ENCODE results near the gene DLEC1.
"Not testable (repeated sequence)": the region's sequence is repeated elsewhere in the genome, so short reads cannot be mapped to it uniquely, and the experiment has no call there.

The DLEC1 gene

DNA sequence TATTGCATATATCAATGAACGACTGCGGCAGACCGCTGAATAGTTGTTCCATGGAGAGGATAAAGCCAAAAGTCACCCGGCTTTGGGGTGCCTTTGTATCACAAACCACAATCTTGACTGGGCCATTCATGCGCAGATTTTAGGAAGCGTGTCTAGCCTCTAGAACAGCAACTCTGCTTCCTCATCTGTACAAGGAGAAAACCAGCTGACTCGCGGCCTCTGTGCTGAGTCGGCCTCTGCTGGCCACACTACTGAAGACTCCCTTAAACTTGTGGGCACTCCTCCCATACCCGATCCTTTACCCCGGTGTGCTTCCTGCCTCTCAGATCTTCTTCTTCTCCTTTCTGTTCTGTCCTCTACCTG is 872 bp downstream of the DLEC1 start:
- no peak for DNase-seq

DNA sequence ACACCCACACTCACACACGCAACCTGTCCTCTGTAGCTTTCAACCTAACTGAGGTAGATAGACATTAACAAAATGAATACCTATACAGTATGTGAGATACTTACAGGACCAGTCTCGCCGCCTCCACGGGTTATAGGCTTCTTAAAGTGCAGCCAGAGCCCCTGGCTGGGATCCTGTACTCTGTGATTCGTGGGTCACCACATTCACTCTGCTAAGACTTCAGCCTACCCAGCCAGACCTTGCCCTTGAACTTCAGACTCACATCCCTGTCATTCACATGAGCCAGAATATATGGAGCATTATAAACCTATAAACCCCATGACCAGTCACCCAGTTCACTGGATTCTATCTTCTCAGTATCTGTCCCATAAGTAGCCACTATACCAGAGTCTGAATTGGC is 1.4 kb downstream of the DLEC1 start:
- DNase-seq = no peak

DNA sequence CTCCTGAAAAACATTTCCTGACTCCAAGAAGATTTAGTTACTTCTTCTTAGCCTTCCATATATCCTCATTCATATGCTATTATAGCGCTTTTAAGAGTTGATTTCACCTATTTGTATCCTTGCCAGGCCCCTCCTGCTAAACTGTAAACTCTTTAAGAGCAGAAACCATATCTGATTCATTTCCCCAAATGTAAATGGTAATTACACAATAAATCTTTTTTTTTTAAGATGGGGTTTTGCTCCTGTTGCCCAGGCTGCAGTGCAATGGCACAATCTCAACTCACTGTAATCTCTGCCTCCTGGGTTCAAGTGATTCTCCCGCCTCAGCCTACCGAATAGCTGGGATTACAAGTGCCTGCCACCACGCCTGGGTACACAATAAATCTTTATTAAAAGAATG is 4.5 kb downstream of the DLEC1 start:
- DNase-seq = no peak

DNA sequence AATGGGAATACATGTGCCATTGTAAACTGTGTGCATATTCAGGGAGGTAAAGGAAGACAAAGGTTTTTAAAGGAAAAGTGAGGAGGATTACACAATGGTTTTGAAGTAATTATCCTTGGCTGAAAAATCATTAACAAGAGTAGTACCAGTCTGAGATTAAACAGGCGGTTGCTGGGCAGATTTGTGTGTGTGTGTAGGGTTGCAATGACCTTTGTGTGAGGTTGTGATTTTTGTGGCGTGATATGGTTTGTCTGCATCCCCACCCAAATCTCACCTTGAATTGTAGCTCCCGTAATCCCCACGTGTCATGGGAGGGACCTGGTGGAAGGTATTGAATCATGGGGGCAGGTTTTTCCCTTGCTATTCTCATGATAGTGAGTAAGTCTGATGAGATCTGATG is 7.0 kb downstream of the DLEC1 start:
- no peak for DNase-seq

DNA sequence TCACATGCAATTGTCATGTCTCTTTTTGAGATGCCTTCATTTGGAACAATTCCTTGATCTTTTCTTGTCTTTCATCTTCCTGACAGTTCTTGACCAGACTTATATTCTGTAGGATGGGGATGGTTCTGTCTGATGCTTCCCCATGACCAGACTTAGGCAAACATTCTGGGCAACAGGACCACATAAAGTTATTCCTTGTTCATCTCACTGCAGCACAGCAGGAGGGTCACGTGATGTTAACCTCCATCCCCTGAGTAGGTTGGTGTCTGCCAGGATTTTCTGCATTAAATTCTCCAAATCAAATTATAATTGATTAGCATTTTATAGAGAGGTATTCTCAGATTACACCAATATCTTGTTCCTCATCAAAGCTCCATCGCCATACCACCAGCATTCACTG is 7.8 kb downstream of the DLEC1 start:
- no peak for DNase-seq

DNA sequence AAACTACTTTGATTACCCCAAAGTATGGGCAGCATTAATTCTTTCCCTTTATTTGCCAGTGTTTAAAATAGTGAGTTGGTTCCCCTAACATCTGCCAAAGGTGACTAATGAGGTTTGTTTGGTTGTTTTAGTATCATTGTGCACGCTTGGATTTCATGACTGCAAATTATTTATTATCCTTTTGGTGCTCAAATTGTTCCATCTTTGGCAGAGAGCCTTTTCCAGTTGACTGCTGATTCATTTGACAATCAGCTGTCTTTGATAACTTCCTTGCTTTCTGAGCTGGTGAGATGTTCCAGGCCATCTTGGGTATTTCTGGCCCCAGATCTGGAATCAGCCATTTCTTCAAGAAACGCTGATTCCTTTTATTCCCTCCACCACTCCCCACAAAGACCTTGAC is 8.9 kb downstream of the DLEC1 start:
- DNase-seq = no peak

DNA sequence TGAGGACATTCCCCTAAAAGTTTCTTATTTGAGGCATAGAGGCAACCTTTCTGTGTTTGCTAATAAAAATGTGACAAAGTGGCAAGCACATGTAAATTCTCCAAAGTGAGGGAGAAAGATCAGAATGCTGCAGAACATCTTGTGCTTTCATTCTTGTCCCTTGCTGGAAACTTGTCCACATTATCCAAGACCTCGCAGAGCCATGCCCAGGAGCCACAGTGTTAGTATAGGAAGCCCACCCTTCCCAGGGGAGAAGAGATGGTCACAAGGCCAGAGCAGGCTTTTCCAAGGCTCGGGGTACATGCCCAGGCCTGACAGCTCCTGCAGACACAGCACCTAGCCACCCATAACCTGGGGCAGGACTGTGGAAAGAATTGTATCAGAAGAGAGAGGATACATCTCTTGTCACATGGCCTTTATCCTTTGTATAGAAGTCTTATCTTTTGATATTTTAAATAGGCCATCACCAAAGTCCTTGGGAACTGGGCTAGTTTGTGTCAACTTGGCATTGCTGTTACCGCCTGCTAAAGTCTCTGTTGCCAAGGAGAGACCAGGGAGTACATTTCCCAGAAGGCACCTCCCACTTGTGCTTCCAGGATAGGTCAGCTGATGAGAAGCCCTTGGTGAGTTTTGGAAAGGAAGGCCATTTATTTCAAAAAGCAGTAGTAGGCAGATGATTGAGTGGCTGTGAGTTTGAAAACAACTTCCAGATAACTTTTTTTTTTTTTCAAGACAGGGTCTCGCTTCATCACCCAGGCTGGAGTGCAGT is 10.5 kb downstream of the DLEC1 start:
- DNase-seq = no peak

DNA sequence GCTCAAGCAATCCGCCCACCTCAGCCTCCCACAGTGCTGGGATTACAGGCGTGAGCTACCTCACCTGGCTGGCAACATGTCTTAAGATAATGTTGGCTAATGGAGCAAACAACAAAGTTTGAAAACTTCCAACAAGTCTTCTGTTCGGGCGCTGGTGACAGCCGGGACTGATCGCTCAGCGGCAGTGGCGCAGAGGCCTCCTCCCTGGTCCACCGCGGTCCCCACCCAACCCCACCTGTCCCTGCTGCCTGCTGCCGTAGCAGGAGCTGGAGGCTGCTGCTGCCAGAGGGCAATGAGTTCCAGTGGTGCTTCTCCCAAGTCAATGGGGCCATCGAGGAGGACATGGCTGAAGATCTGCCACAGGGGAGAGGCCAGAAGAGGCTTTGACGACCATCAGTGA is 12.1 kb downstream of the DLEC1 start:
- DNase-seq = no peak

DNA sequence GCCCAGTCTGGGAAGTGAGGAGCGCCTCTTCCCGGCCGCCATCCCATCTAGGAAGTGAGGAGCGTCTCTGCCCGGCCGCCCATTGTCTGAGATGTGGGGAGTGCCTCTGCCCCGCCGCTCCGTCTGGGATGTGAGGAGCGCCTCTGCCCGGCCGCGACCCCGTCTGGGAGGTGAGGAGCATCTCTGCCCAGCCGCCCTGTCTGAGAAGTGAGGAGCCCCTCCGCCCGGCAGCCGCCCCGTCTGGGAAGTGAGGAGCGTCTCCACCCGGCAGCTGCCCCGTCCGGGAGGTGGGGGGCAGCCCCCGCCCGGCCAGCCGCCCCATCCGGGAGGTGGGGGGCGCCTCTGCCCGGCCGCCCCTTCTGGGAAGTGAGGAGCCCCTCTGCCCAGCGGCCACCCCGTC is 14.3 kb downstream of the DLEC1 start:
- not testable (repeated sequence) for DNase-seq

DNA sequence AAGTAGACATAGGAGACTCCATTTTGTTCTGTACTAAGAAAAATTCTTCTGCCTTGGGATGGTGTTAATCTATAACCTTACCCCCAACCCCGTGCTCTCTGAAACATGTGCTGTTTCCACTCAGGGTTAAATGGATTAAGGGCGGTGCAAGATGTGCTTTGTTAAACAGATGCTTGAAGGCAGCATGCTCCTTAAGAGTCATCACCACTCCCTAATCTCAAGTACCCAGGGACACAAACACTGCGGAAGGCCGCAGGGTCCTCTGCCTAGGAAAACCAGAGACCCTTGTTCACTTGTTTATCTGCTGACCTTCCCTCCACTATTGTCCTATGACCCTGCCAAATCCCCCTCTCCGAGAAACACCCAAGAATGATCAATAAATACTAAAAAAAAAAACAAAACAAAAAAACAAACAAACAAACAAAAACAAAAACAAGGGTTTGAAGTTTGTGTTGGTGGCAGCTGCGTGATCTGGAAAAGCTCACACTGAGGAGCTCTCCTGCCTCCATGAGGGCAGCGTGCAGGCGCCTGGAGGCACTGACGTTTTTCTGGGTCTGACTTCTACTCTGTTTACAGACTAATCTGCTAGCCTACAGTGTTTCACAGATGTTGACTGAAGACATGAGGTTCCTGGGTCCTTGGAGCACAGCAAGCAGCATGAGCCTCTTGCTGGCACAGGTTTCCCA is 14.9 kb downstream of the DLEC1 start:
- DNase-seq = not testable (repeated sequence)

DNA sequence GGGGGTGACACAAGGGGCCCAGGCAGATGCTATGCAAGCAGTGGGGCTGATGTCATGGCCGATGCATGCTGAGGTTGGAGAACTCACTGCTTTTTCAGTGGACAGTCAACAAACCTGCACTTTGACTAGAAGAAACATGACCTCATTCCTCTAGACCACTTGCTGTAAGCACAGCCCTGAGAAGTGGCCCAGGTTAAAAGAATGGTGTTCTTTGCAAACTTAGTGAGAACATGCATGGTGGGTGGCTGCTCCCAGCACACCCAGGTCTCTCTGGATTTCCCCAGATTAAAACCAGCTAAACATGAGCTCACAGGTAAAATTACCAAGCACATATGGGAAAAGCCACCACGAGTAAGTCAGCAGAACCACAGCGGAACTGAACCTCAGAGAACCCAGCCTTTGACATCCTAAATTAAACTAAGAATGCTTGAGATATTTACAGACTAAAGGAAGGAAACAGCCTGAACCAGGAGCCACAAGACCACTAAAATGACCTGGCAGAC is 15.5 kb downstream of the DLEC1 start:
- DNase-seq = no peak

DNA sequence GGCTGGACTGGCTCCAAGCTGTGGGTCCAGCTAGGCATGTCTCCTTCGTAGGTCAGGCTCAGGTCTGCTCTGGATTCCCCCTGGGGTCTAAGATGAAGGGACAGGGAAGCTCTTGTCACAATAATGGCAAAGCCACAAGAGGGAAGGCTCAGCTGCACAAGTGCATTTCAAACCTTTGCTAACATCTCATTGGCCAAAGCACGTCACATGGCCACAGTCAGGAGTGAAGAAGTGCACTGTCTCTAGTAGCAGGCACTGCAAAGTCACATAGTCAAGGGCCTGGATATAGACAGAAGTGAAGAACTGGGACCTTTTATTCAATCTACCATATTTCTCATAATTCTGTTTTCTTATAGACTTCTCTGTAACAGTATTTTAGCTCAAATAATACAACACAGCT is 20.1 kb downstream of the DLEC1 start:
- no peak for DNase-seq

DNA sequence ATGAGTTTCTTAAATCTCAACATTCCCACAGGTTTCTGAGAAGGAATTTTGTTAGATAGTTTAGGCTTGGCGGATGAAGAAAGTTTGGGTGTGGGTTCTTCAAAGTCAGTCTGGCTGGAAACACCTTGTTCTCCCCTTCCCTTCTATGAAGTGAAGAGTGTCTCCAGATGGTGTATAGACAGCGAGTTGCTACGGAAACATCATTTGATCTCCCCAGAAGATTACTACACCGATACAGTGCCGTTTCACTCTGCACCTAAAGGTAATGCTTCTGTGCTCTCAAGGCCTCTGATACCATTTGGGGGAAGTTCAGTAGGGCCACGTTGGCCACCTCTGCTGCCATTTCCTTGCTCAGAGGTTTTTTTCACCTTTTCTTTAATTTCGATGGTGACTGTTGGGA is 20.6 kb downstream of the DLEC1 start:
- DNase-seq = no peak

DNA sequence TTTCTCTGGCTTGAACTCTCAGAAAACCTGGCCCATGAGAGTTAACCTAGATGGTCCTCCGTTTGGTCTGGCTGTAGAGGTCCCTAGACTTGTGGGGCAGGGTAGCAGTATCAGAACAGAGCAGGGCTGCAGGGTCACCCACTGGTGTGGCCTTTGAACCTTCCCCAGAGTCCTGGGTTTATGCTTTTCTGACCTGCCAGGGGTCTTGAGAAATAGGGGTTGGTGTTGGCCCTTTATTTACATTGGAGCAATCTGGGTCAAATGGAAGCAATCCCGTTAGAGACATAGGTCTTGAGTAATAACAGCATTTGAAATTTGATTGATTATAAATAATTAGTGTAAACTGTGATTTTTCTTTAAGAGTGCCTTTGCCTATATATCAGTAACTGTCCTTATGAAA is 23.8 kb downstream of the DLEC1 start:
- no peak for DNase-seq

DNA sequence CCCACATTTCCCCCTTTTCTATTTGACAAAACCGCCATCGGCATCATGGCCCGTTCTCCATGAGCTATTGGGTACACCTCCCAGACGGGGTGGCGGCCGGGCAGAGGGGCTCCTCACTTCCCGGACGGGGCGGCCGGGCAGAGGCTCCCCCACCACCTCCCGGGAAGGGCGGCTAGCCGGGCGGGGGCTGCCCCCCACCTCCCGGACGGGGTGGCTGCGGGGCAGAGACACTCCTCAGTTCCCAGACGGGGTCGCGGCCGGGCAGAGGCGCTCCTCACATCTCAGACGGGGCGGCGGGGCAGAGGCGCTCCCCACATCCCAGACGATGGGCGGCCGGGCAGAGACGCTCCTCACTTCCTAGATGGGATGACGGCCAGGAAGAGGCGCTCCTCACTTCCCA is 25.4 kb downstream of the DLEC1 start:
- not testable (repeated sequence) for DNase-seq

DNA sequence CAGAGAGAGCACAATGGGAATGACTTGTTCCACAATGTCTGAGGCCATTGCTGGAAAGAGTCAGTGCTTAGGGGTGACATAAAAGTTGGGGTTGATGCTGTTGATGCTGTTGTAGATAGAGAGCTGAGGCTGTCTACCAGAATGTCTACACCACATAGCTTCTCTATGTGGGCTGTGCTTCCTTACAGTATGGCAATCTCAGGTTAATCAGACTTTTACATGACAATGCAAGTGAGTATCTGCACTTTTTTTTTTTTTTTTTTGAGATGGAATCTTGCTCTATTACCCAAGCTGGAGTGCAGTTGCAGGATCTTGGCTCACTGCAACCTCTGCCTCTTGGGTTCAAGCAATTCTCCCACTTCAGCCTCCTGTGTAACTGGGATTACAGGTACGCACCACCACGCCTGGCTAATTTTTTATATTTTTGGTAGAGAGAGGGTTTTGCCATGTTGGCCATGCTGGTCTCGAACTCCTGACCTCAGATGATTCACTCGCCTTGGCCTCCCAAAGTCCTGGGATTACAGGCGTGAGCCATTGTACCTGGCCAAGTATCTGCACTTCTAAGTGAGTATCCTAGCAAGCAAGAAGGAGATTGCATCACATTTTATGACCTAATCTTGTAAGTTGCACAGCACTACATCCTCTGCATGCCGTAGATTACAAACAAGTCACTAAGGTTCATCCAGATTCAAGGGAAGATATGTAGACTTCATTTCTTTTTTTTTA is 28.7 kb downstream of the DLEC1 start:
- no peak for DNase-seq

DNA sequence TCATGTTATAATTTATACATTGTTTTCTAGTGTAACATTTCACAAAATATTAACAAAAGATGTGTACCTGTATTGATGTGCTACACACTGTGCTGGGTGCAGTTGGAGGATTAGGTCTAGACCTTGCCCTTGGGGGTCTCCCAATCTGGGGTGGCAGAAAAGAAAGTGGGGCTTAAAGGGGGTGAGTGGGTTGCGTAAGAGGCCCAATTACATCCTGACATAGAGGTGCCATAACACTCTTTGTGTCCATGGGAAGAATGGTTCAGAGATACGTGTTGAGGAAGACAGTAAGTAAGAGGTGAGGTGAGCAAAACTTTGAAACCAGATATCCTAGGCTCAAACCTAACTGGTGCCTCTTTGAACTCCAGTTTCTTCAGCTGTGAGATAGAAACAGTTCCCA is 31.0 kb downstream of the DLEC1 start:
- no peak for DNase-seq

DNA sequence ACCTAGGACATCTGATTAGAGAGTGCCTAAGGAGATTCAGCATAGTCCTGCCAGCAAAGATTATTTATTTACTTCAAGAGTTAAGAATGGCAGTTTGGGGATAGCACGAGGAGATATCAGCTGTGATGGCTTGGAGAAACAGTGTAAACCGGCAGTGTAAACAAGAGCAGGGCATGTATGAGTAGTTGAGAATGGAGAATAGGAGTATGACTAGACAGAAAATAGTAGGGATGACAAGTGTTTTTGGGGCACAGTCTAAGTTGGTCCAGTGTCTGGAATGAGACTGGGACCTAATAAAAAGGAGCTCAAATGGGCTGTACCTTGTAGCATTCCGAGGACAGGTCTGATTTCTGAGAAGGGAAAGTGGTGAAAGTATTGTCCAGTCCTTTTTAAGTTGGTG is 38.1 kb downstream of the DLEC1 start:
- DNase-seq = not testable (repeated sequence)

DNA sequence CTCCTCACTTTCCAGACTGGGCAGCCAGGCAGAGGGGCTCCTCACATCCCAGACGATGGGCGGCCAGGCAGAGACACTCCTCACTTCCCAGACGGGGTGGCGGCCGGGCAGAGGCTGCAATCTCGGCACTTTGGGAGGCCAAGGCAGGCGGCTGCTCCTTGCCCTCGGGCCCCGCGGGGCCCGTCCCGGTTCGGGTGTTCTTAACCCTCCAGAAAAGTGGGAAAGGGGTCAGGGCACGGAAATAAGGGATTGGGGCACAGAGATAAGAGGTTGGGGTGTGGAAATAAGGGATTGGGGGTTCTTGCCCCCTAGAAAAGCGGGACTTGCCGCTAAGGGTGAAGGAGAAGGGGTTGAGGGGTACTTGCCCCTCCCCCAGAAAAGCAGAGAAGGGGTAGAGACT is 43.3 kb downstream of the DLEC1 start:
- not testable (repeated sequence) for DNase-seq

DNA sequence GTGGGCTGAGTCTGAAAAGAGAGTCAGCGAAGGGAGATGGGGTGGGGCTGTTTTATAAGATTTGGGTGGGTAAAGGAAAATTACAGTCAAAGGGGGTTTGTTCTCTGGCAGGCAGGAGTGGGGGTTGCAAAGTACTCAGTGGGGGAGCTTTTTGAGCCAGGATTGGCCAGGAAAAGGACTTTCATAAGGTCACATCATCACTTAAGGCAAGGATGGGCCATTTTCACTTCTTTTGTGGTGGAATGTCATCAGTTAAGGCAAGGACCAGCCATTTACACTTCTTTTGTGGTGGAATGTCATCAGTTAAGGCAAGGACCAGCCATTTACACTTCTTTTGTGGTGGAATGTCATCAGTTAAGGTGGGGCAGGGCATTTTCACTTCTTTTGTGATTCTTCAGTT is 44.2 kb downstream of the DLEC1 start:
- DNase-seq = not testable (repeated sequence)

DNA sequence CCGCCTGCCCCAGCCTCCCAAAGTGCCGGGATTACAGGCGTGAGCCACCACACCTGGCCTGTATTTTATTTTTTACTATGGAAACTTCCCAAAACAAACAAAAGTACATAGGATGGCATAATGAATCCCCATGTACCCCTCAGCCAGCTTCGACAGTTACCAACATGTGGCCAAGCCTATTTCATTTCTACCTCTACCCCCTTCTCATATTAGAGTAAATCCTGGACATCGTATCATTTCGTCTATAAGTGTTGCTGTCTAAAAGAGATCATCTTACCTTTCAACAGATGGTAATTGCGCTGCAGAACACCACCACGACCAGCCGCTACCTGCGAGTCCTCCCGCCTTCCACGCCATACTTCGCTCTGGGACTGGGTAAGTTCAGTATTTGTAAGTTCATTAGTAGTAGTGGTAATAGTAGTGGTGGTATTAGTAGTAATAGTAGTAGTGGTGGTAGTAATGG is 44.9 kb downstream of the DLEC1 start:
- DNase-seq = no peak

DNA sequence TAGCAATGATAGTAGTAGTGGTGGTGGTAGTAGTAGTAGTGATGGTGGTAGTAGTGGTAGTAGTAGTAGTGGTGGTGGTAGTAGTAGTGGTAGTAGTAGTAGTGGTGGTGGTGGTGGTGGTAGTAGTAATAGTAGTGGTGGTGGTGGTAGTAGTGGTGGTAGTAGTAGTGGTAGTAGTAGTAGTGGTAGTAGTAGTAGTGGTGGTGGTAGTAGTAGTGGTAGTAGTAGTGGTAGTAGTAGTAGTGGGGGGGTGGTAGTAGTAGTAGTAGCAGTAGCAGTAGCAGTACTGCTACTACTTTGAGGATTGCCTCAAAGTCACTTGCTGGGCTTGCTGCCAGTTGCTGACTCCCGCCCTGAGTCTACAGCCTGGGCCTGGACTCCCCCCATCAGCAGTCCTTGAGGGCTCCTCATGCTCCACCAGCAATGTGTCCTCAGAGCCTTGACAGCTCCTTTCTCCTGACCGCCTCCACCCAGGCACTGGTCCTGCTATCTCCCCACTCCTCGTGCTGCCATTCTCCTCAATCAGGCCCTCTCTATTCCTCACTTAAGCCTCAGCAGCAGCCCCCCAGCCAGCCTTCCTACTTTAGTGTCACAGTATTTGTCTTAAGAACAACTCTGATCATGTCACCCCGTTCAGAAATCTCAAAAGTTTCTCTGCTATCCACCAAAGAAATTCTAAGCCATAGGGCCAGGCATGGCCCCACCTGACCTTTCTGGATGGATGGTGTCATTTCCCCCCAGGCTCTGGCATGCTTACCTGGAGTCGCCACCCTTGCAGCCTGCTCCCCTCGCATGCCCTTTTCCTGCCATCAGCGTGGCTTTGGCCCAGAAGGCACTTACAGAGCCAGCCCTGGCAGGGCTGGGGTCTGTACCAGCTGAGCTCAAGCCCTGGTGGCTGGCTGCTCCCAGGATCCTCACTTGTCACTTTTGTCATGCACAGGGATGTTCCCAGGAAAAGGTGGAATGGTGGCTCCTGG is 45.6 kb downstream of the DLEC1 start:
- DNase-seq = peak; percentile 28
